H1 (cell line): ENCODE data around the gene MYH10. TPM values are rescaled to one million over a fixed set of nuclear protein-coding genes. Genes with fewer than 3 reads are reported as not detected.

Source experiments
- EGR1 ChIP-seq: IDR thresholded peaks from 2 replicates; pipeline ENCODE4 v1.6.1; 2011; ENCODE audit warnings: low read depth, low read length, borderline replicate concordance
- EP300 ChIP-seq, 2 experiments: IDR thresholded peaks; 1 replicate in 1 of 2; 2 replicates in 1 of 2; pipeline ENCODE4 v1.6.1; 2011 to 2012; ENCODE audit warnings: low read depth in 2 of 2, low read length in 2 of 2, mild to moderate bottlenecking in 2 of 2, borderline replicate concordance in 1 of 2, inconsistent platforms in 1 of 2, moderate library complexity in 1 of 2
- HDAC2 ChIP-seq, 2 experiments: fragments of 300-600 bp in 1 of 2; sonication (generic) in 1 of 2; IDR thresholded peaks; 2 replicates each; pipeline ENCODE4 v1.6.1; 2011 to 2012; ENCODE audit warnings: low read depth in 2 of 2, low read length in 2 of 2, mild to moderate bottlenecking in 2 of 2, moderate library complexity in 2 of 2, borderline replicate concordance in 1 of 2, inconsistent platforms in 1 of 2
- JUN ChIP-seq: IDR thresholded peaks from 2 replicates; pipeline ENCODE4 v1.6.1; 2011; ENCODE audit warnings: low read depth, mild to moderate bottlenecking, improper control_type of control experiment, low read length
- POLR2AphosphoS5 ChIP-seq: IDR thresholded peaks from 2 replicates; pipeline ENCODE4 v1.6.1; 2011; ENCODE audit warnings: low read depth, low read length
- RFX5 ChIP-seq: IDR thresholded peaks from 2 replicates; pipeline ENCODE4 v1.6.1; 2011; ENCODE audit warnings: low read depth, low read length, improper control_type of control experiment, borderline replicate concordance
- RXRA ChIP-seq: IDR thresholded peaks from 2 replicates; pipeline ENCODE4 v1.6.1; 2011; ENCODE audit warnings: low read depth, mild to moderate bottlenecking, low read length, moderate library complexity; ENCODE audit not compliant: insufficient read depth
- SAP30 ChIP-seq: fragments of 300-600 bp; sonication (generic); IDR thresholded peaks from 2 replicates; pipeline ENCODE4 v1.7.1; 2012; ENCODE audit warnings: low read length, moderate library complexity, mild to moderate bottlenecking, inconsistent platforms; ENCODE audit not compliant: insufficient read depth, insufficient replicate concordance
- SIX5 ChIP-seq: IDR thresholded peaks from 2 replicates; pipeline ENCODE4 v1.6.1; 2011; ENCODE audit warnings: mild to moderate bottlenecking, low read depth, low read length
- YY1 ChIP-seq: IDR thresholded peaks from 2 replicates; pipeline ENCODE4 v1.6.1; 2011; ENCODE audit warnings: low read depth, mild to moderate bottlenecking, low read length
- polyA plus RNA-seq, 7 experiments: library from polyadenylated mRNA; depleted of rRNA in 3 of 7; stranded (reverse) in 5 of 7; unstranded in 2 of 7; fragments of >200 nt in 5 of 7; fragments of 200-250 nt in 2 of 7; gene quantifications; 1 replicate in 5 of 7; 2 replicates in 1 of 7; 4 replicates in 1 of 7; pipeline versions ENCODE4 v1.2.1 to v1.2.3, GENCODE V29; 2011 to 2013; ENCODE audit warnings: missing spikeins in 2 of 7, mixed read lengths in 2 of 7
- total RNA-seq: library from RNA; stranded (reverse); fragmentation: NEBNext Ultra II Directional; extraction: Animal tissue kit (Norgen Biotek cat#: 25700); gene quantifications from 2 replicates; pipeline ENCODE4 v1.2.1, GENCODE V29; 2021
- TF ChIP-seq, protein P1 (sequence below): IDR thresholded peaks from 2 replicates; pipeline ENCODE4 v1.6.1; 2011; ENCODE audit warnings: low read length, improper control_type of control experiment

MYH10 gene
- total and polyA plus RNA-seq, 2 of the 8 experiments (the other 6 are each of a cell fraction or from before 2014, with no cell fraction given) = 64.1 to 289 TPM

DNA sequence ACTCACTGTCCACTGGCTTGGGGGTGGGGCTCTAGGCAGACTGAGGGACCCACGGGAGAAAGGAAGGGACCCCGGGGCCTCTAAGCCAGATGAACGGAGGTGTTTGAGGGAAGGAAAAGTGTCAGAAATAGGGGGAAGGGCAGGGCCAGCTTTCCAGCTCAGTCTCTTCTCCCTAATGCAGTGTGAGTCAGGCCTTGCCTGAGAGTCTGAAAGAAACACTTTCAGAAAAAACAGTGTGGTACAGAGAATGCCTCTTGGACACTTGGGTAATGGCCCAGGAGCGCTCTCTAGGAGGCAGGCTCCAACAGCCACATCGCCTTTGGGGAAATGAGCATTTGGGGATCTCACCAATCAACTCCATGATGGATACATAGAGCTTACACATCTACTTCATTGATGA is 148.0 kb downstream of the MYH10 start (continued):
- TF ChIP-seq HDAC2 (IDR thresholded peaks at IDR 0.05; ENCODE audit: borderline replicate concordance in 1 of 2, low read depth in 2 of 2, low read length in 2 of 2) (no peak), RFX5 (no peak), SAP30 (no peak), POLR2AphosphoS5 (no peak), SIX5 (no peak), EP300 (IDR thresholded peaks at IDR 0.05; ENCODE audit: borderline replicate concordance in 1 of 2, low read depth in 2 of 2, low read length in 2 of 2) (no peak), RXRA (no peak), YY1 (no peak), JUN (no peak), EGR1 (no peak)
- TF ChIP-seq, protein P1, sequence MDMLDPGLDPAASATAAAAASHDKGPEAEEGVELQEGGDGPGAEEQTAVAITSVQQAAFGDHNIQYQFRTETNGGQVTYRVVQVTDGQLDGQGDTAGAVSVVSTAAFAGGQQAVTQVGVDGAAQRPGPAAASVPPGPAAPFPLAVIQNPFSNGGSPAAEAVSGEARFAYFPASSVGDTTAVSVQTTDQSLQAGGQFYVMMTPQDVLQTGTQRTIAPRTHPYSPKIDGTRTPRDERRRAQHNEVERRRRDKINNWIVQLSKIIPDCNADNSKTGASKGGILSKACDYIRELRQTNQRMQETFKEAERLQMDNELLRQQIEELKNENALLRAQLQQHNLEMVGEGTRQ = no peak
